GM19351 (cell line): Measurements from ENCODE around the gene SLC66A1.

Experiments
- ATAC-seq: cut with Tn5 transposase; IDR thresholded peaks from one replicate; pipeline ENCODE4 v1.9.1; 2021; ENCODE audit warnings: mild to moderate bottlenecking, moderate library complexity; ENCODE audit not compliant: unreplicated experiment

Gene SLC66A1

GRCh38 chr1:19342062-19342750 is 30.1 kb downstream of the SLC66A1 start:
- ATAC-seq, result no peak

GRCh38 chr1:19342894-19343616 is 30.9 kb downstream of the SLC66A1 start:
- no peak for ATAC-seq

GRCh38 chr1:19343617-19344350 is 31.7 kb downstream of the SLC66A1 start:
- ATAC-seq, result no peak

- ATAC-seq, result no peak
These were observed 32.3 kb downstream of the SLC66A1 start for GRCh38 chr1:19344372-19344810.

GRCh38 chr1:19344831-19345230 is 32.7 kb downstream of the SLC66A1 start:
- no peak for ATAC-seq

- no peak for ATAC-seq
These were observed 33.3 kb downstream of the SLC66A1 start for GRCh38 chr1:19345391-19345790.

- ATAC-seq, result no peak
These were observed 33.9 kb downstream of the SLC66A1 start for GRCh38 chr1:19346026-19346425.

GRCh38 chr1:19347533-19348172 is 35.5 kb downstream of the SLC66A1 start:
- ATAC-seq, result no peak

- ATAC-seq, result no peak
These were observed 36.5 kb downstream of the SLC66A1 start for GRCh38 chr1:19348441-19349198.

GRCh38 chr1:19349999-19350398 is 37.9 kb downstream of the SLC66A1 start:
- ATAC-seq, result no peak

GRCh38 chr1:19350566-19350965 is 38.4 kb downstream of the SLC66A1 start:
- no peak for ATAC-seq

- no peak for ATAC-seq
These were observed 39.7 kb downstream of the SLC66A1 start for GRCh38 chr1:19351873-19352272.

- ATAC-seq, result no peak
These were observed 40.7 kb downstream of the SLC66A1 start for GRCh38 chr1:19352839-19353238.

GRCh38 chr1:19353596-19353995 is 41.5 kb downstream of the SLC66A1 start:
- ATAC-seq, result no peak

- ATAC-seq, result no peak
These were observed 42.4 kb downstream of the SLC66A1 start for GRCh38 chr1:19354531-19354981.

- ATAC-seq, result no peak
These were observed 44.1 kb downstream of the SLC66A1 start for GRCh38 chr1:19356266-19356665.

- ATAC-seq, result no peak
These were observed 45.3 kb downstream of the SLC66A1 start for GRCh38 chr1:19357299-19357986.

GRCh38 chr1:19358710-19359109 is 46.6 kb downstream of the SLC66A1 start:
- no peak for ATAC-seq

- ATAC-seq, result no peak
These were observed 47.2 kb downstream of the SLC66A1 start for GRCh38 chr1:19359357-19359756.

GRCh38 chr1:19360016-19360415 is 47.9 kb downstream of the SLC66A1 start:
- ATAC-seq, result no peak
